ENCODE measurements around the gene ARHGEF9.
"Not testable (repeated sequence)": the region's sequence is repeated elsewhere in the genome, so short reads cannot be mapped to it uniquely, and the experiment has no call there.

Gene ARHGEF9

DNA sequence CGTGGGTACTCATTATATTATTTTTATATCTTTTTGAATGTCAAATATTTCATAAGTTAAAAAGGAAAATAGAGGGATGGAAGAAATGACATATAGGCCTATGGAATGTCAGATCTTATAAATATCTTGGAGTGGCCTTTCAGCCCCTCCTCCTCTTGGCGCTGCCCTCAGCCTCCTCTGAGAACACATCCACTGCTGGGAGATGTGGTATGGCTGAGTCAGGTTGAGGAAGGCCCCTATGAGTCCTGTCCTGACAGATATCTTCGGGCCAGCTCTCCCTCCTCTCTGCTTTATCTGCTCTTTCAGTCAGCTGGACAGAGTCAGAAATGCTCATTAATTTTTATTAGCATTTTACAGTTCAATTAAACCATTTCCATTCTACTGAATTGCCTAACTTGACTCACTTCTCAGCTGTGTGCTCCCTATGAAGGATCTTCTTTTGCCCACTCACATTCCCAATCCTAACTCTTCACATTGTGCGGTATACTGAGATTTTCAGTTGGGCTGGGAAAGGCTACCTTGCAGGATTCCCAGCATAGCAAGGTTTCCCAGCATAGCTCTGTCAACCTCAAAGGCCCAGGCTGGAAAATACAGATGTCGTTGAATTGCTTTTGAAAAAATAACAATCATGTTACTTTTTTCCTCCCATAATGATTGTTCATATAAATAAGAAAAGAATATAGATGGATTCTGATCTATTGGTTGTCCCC is 128.0 kb downstream of the ARHGEF9 start:
- no peak for DNase-seq

DNA sequence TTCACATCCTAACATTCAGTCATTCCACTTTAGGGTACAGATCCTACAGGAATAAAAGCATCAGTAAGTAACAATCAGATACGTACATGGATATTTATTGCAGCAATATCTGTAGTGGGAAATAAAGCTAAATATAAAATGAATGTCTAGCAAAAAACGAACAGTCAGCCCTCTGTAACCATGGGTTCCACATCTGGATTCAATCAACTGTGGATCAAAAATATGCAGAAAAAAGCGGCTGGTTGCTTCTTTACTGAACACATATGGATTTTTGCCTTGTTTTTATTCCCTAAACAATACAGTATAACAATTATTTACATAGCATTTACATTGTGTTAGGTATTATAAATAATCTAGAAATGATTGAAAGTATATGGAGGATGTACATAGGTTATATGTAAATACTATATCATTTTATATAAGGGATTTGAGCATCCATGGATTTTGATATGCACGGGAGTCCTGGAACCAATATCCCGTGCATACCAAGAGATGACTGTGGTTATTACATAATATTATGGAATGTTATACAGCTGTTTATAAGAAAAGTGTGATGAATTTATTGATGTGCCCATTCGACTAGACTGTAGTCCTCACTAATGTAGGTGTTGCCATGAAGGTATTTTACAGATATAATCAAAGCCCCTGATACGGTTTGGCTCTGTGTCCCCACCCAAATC is 132.8 kb downstream of the ARHGEF9 start:
- DNase-seq, result no peak

DNA sequence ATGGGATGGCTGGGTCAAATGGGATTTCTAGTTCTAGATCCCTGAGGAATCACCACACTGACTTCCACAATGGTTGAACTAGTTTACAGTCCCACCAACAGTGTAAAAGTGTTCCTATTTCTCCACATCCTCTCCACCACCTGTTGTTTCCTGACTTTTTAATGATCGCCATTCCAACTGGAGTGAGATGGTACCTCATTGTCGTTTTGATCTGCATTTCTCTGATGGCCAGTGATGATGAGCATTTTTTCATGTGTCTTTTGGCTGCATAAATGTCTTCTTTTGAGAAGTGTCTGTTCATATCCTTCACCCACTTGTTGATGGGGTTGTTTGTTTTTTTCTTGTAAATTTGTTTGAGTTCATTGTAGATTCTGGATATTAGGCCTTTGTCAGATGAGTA is 139.3 kb downstream of the ARHGEF9 start:
- DNase-seq, result not testable (repeated sequence)

DNA sequence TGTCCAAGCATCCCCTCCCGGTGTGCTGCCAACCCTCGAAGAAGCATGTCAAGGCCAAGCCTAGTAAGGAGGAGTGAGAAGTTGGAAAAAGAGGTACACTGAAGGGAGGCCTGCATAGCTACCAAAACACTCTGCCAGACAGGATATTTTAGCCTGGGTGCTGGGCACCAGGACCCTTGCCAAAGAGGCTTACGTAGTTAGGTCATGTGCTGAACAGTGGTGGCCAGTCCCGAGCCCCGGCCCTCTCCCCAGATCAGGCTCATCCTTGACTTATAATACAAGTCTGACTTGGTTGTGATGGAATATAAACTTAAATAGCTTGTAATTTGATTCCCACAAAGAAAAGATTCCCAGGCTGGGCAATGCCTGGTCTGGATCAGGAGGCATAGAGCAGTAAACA is 149.3 kb downstream of the ARHGEF9 start:
- no peak for DNase-seq

DNA sequence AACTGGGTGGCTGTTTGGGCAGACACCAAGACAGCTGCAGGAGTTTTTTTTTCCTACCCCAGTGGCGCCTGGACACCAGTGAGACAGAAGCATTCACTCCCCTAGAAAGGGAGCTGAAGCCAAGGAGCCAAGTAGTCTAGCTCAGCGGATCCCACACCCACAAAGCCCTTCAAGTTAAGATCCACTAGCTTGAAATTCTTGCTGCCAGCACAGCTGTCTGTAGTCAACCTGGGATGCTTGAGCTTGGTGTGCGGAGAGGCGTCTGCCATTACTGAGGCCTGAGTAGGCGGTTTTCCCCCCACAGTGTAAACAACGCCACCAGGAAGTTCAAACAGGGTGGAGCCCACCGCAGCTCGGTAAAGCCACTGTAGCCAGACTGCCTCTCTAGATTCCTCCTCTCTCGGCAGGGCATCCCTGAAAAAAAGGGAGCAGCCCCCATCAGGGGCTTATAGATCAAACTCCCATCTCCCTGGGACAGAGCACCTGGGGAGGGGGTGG is 171.4 kb downstream of the ARHGEF9 start:
- DNase-seq, result no peak

DNA sequence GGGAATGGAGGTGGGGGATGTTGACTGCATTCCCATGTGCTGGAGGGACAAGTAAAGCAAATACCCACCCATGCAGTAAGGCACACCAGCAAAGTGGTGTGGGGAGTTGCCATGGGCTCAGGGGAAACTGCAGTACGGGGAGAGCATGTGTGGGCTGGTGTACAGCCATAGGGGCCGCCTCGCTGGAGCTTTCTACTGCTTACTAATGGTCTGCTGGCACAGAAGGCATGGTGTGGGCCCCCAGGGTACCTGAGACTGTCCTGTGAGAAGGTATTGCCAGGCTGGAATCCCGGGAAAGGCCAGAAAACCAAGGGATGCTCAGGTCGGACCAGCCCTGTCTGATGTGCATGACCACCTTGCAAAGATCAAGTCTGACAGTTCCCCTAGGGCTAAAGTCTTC is 199.1 kb downstream of the ARHGEF9 start:
- no peak for DNase-seq

All from stimulated activated CD4-positive, alpha-beta T cell treated with anti-CD3 and anti-CD28 coated beads, Interleukin-12 subunit alpha, Interleukin-12 subunit beta, amount 100 ng/mL, for 4 hours (primary cell).